Measurements from ENCODE around the gene BTN1A1. TPM values are rescaled to one million over a fixed set of nuclear protein-coding genes. Genes with fewer than 3 reads are reported as not detected.
"Not testable (repeated sequence)": the region's sequence is repeated elsewhere in the genome, so short reads cannot be mapped to it uniquely, and the experiment has no call there.

BTN1A1 gene
- total RNA-seq, 1 donor from 2014 or later = not detected

- Histone ChIP-seq H3K4me3 (no peak overlapping the region), H3K4me1 (peaks cover 3 to 10% of the 10 kb centered on the region in 2 donors), H3K27ac (no peak overlapping the region), H3K36me3 (no peaks in the 10 kb centered on the region), H3K27me3 (no peaks in the 10 kb centered on the region), H3K9me3 (no peaks in the 10 kb centered on the region)
- no peak for TF ChIP-seq CTCF (IDR thresholded peaks at IDR 0.05)
- DNase-seq (ENCODE audit: low spot score in 2 of 2) = peak in 1 of 2 donors; percentile 15
- intact Hi-C loops (cut with DNase I) = no loop called here
These were observed 19.3 kb downstream of the BTN1A1 start for GRCh38 chr6:26519359-26519758.

GRCh38 chr6:26520237-26520849 is 20.2 kb downstream of the BTN1A1 start:
- Histone ChIP-seq H3K9me3 (no peaks in the 10 kb centered on the region), H3K4me3 (peak overlapping the region; percentile 56 to 75), H3K4me1 (peaks cover 3 to 10% of the 10 kb centered on the region in 2 donors), H3K27ac (peak overlapping the region; percentile 98 to 99), H3K27me3 (no peaks in the 10 kb centered on the region), H3K36me3 (no peaks in the 10 kb centered on the region)
- intact Hi-C loops (cut with DNase I) = loop anchor here (1.0 to 5.0 kb wide), 8 partner anchors 46 to 958 kb away; partner anchors contain the start of gene BTN2A2
- DNase-seq (ENCODE audit: low spot score in 2 of 2) = no peak
- TF ChIP-seq CTCF (IDR thresholded peaks at IDR 0.05) = no peak

GRCh38 chr6:26520850-26521599 is 20.9 kb downstream of the BTN1A1 start:
- Histone ChIP-seq H3K36me3 (no peaks in the 10 kb centered on the region), H3K4me3 (peak overlapping the region; percentile 56 to 75), H3K27ac (peak overlapping the region; percentile 98 to 99), H3K9me3 (no peaks in the 10 kb centered on the region), H3K27me3 (no peaks in the 10 kb centered on the region), H3K4me1 (peaks cover 3 to 10% of the 10 kb centered on the region in 2 donors)
- no peak for TF ChIP-seq CTCF (IDR thresholded peaks at IDR 0.05)
- peak; percentile 57 to 90 for DNase-seq (ENCODE audit: low spot score in 2 of 2)
- intact Hi-C loops (cut with DNase I) = loop anchor here (1.0 to 5.0 kb wide), 11 partner anchors 11 to 958 kb away; partner anchors contain the start of gene BTN2A2

- TF ChIP-seq CTCF (IDR thresholded peaks at IDR 0.05) = peak in 2 of 3 experiments; percentile 39 to 52
- Histone ChIP-seq H3K36me3 (no peaks in the 10 kb centered on the region), H3K27me3 (no peaks in the 10 kb centered on the region), H3K4me3 (peak overlapping the region; percentile 56 to 75), H3K27ac (peak overlapping the region; percentile 98 to 99), H3K9me3 (no peaks in the 10 kb centered on the region), H3K4me1 (peaks cover 3 to 10% of the 10 kb centered on the region in 2 donors)
- DNase-seq (ENCODE audit: low spot score in 2 of 2) = peak in 1 of 2 donors; percentile 91
- intact Hi-C loops (cut with DNase I) = loop anchor here (1.0 to 5.0 kb wide), 9 partner anchors 11 to 957 kb away; partner anchors contain the start of gene BTN2A2
These were observed 21.7 kb downstream of the BTN1A1 start for GRCh38 chr6:26521600-26522391.

GRCh38 chr6:26522486-26523228 is 22.6 kb downstream of the BTN1A1 start:
- Histone ChIP-seq H3K4me1 (peaks cover 3 to 10% of the 10 kb centered on the region in 2 donors), H3K27ac (peak overlapping the region; percentile 98 to 99), H3K4me3 (peak overlapping the region; percentile 56 to 75)
- H3K36me3 ChIP-seq, H3K9me3 ChIP-seq, H3K27me3 ChIP-seq: not testable (repeated sequence)
- intact Hi-C loops (cut with DNase I) = loop anchor here (5.0 kb wide), 3 partner anchors 100 to 160 kb away; partner anchors contain the start of gene BTN2A2
- peak in 1 of 2 donors; percentile 18 for DNase-seq (ENCODE audit: low spot score in 2 of 2)

GRCh38 chr6:26524314-26524713 is 24.2 kb downstream of the BTN1A1 start:
- intact Hi-C loops (cut with DNase I) = loop anchor here (5.0 kb wide), 3 partner anchors 102 to 162 kb away; partner anchors contain the start of gene BTN2A2
- not testable (repeated sequence) for H3K9me3 ChIP-seq, H3K27ac ChIP-seq, H3K4me3 ChIP-seq, H3K36me3 ChIP-seq, H3K27me3 ChIP-seq
- H3K4me1 ChIP-seq = peaks cover 3 to 10% of the 10 kb centered on the region in 2 donors
- DNase-seq (ENCODE audit: low spot score in 2 of 2) = peak in 1 of 2 donors; percentile 21
